GM19240 (cell line): ENCODE data around the gene RPS6KB2.

Experiments used
- DNase-seq: peaks from one replicate; pipeline ENCODE4 v3.0.0; 2011; ENCODE audit warnings: low spot score; ENCODE audit not compliant: insufficient read length

The RPS6KB2 gene

DNA sequence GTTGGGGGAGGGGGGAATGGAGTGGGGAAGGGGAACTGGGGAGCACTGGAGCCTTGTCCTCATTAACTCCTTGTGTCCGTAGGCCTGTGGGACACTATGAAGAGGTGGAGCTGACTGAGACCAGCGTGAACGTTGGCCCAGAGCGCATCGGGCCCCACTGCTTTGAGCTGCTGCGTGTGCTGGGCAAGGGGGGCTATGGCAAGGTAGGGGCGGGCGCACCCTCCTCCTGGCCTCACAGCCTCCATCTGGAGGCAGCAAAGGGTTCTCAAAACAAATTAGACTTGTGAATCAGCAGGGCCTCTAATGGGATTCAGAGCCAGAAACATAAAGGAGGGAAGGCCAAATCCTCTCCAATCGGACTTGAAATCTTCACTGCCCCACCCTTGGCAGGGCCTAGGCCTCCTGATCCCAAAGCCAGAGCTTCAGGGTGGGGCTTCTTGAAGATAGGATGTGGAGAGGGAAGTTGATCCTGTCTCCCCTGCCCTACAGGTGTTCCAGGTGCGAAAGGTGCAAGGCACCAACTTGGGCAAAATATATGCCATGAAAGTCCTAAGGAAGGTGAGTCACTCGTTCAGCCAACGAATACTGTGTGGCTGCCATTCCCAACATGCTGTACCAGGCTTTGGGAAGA lies 859 bp downstream of the RPS6KB2 start:
- no peak for DNase-seq

DNA sequence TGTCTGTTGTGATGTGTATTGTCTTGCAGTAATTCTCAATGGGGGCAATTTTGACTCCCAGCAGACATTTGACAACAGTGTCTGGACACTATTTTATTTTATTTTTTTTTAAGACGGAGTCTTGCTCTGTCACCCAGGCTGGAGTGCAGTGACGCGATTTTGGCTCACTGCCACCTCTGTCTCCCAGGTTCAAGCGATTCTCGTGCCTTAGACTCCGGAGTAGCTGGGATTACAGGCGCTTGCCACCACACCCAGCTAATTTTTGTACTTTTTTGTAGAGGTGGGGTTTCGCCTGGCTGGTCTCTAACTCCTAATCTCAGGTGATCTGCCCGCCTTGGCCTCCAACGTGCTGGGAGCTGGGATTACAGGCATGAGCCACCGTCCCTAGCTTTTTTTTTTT lies 1.4 kb downstream of the RPS6KB2 start:
- no peak for DNase-seq

GRCh38 chr11:67431346-67432249 lies 3.3 kb downstream of the RPS6KB2 start:
- no peak for DNase-seq

DNA sequence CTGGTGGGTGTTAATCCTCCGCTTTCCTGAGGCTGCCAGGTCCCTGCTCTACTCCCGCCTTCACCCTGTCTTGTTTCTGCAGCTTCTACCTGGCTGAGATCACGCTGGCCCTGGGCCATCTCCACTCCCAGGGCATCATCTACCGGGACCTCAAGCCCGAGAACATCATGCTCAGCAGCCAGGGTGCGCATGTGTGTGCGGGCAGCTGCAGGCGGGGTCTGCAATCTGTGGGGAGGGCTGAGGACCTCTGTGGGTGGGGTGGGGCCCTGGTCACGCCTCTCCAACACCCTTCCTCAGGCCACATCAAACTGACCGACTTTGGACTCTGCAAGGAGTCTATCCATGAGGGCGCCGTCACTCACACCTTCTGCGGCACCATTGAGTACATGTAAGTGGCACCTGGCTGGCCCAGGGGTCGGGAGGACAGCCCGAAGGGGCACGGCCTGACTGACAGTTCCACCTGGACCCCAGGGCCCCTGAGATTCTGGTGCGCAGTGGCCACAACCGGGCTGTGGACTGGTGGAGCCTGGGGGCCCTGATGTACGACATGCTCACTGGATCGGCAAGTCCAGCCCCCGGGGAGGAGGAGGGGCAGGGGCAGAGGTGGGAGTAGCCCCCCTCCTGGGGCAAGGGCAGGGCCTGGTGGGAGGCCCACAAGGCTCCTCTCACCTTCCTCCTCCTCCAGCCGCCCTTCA lies 4.5 kb downstream of the RPS6KB2 start:
- DNase-seq = no peak

GRCh38 chr11:67433536-67434394 lies 5.5 kb downstream of the RPS6KB2 start:
- no peak for DNase-seq

DNA sequence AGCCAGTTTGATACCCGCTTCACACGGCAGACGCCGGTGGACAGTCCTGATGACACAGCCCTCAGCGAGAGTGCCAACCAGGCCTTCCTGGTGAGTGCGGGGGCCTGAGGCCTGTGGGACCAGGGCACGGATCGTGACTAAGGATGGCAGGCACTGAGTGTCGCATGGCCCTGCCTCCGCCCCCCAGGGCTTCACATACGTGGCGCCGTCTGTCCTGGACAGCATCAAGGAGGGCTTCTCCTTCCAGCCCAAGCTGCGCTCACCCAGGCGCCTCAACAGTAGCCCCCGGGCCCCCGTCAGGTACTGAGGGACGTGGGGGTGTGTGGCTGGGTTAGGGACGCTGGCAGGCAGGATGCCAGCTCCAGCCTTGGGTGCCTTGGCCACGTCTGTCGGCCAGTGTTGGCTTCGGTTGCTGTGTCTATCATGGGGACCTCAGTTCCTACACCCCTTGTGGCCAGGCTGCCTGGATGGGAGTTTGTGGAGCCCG lies 6.1 kb downstream of the RPS6KB2 start:
- DNase-seq = no peak

DNA sequence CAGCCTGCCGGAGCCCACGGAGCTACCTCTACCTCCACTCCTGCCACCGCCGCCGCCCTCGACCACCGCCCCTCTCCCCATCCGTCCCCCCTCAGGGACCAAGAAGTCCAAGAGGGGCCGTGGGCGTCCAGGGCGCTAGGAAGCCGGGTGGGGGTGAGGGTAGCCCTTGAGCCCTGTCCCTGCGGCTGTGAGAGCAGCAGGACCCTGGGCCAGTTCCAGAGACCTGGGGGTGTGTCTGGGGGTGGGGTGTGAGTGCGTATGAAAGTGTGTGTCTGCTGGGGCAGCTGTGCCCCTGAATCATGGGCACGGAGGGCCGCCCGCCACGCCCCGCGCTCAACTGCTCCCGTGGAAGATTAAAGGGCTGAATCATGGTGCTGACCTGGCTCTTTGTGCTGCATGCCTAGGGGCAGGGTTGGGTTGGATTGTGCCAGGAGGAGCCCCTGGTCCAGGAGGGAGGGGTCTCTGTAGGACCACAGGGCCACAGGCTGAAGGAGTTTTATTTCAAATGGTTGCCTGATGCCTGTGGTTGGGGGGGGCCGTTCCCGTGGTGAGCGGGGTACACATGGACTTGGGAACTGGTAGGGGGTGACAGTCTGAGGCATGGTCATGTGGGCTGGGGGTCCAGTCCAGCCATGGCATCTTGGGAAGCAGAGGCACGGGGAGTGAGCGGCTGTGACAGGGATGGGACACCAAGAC lies 6.9 kb downstream of the RPS6KB2 start:
- DNase-seq = no peak

DNA sequence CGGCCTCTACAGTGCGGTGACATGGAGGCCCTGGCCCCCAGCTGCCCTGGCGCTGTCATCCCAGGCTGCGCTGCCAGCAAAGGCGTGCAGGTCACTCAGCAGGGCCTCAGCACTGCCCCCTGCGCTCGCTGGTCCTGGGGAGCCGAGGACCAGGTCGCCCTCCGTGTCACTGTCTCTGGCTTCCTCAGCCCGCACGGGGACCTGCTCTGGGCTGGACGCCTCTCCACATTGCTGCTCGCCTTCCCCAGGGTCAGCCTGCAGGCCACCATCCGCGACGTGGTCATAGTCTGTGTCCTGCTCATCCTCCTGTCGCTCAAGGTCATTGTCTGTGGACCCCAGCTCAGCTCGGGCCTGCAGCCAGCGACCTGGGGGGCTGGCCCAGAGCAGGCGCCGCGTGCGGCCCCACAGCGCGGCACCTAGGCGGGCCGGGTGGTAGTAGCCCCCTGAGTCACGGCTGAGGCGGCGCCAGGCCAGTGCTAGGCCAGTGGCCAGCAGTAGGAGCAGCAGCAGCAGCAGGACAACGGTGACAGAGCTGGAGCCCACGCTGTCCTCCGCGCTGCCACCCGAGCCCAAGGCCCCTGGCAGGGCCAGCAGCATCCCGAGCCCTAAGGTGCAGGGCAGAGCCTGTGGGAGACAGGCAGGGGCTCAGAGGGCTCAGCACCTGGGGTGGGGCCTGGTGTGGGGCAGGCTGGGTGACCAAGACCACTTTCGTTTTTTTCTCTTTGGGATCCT lies 7.6 kb downstream of the RPS6KB2 start:
- no peak for DNase-seq

DNA sequence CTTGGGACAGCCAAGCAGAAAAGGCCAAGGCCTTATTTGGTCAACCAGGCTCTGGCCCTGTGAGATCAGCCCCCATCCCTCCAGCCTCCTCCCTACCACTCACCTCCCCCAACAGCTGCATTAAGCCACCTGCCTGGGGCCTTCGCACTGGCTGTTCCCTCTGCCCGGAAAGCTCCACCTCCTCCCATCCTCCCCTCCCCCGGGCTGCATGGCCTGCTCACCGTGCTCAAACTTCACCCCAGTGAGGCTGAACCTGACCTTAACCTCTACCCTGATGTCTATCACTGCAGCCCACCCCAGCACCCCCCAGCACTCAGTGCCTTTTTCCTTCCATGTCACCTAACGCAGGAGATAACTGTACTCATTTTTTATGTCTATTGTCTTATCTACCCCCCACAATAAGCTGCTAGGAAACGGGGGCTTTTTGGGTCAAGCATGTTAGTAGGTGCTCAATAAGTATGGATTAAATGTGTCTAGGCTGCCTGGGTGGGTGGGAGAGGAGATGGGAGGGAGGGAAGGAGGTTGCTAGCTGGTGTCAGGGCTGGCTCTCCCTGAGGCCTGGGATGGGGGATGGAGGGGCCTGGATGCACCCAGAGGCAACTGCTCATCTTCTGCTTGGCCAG lies 8.3 kb downstream of the RPS6KB2 start:
- peak; percentile 82 for DNase-seq

GRCh38 chr11:67437082-67437808 lies 9.0 kb downstream of the RPS6KB2 start, which contains the start of gene PTPRCAP:
Gene PTPRCAP, minus strand, starts transcription at chr11:67437682. Its CDS starts 63 bp downstream, at chr11:67437619.
- peak; percentile 66 for DNase-seq

DNA sequence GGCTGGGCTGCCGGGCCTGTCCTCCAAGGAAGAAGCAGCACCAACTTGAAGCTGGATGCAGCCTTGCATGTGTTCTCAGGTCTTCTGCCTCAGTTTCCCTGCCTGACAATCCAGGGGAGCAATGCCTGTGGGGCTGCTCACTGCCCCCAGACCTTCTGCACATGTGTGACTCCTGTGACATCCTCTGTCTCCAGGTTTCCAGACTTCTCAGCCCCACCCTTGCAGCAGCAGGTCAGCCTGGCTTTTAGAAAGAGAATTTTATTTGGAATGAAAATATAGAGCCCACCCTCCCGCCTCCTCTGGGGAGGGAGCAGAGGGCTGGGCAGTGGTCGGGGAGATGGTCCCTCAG lies 9.5 kb downstream of the RPS6KB2 start:
- DNase-seq = no peak

DNA sequence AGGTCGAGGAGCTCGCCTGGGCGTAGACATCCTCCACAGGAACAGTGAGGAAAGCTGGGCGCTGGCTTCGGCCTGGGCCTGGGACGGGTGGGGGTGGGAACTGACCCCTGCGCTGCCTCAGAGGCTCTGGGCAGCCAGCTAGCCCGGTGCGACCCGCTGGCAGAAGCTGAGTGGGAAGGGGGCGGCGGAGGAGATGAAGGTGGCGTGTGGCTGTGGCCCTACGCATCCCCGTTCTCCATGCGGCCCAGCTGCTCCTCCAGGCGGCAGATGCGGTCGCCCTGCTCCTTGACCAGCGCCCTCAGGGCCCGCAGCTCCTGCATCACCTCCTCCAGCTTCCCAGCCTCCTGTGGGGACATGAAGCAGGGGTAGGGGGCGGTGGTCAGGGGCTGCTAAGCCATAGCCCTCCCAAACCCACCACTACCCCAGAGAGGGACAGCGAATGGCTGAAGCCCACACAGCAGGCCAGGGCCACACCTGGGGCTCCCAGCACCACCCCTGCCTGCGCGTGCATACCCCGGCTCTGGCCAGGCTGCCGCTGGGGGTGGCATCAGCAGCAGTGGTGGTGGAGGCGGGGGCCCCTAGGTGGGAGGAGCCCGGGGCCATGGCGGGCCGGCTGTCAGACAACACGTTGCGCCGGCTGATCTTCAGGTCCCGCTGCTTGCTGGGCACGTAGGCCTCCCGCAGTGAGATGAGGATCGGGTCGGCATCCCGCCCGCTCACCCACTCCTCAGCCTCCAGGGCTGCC lies 10.0 kb downstream of the RPS6KB2 start:
- no peak for DNase-seq

GRCh38 chr11:67439321-67440228 lies 11.3 kb downstream of the RPS6KB2 start:
- DNase-seq = no peak

- DNase-seq = no peak
These were observed 12.2 kb downstream of the RPS6KB2 start for GRCh38 chr11:67440229-67441097.

DNA sequence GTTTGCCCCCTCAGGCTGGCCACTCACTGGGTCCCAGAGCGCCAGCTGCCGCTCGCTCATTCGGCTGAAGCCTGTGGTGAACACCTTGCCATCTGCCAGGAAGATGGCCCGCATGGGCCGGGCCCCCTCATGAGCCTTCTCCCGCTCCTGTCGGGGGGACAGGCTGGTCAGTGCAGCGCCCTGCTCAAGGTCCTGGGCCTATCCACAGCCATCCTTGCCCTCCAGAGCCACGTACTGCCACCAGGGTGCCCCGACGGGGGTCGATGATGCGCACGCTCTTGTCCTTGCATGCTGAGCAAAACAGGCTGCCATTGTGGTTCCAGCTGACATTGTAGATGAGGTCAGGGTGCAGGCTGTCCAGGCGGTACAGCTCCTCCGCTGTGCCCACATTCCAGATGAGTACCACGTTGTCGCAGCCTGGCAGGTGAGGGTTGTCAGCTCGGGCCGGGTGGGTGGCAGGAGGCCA lies 12.8 kb downstream of the RPS6KB2 start:
- no peak for DNase-seq
